WTC11 (cell line): Measurements from ENCODE around the gene SLC6A18. TPM values are rescaled to one million over a fixed set of nuclear protein-coding genes. Genes with fewer than 3 reads are reported as not detected.

Experiments used
- ATAC-seq: fragments of 200-7000 bp; cut with Tn5 transposase; 2 replicates; pipeline ENCODE4 v1.10.0; 2021; ENCODE audit warnings: mild to moderate bottlenecking, moderate library complexity
- CTCF ChIA-PET: fragments of 300-600 bp; sonication (Branson Sonifier 250); formaldehyde crosslinking; loops from one replicate; lab custom pipeline; 2021; ENCODE audit warnings: antibody characterized with exemption; lab: Charles Lee
- POLR2A ChIA-PET: fragments of 350-600 bp; sonication (Branson Sonifier 250); formaldehyde crosslinking; loops from one replicate; lab custom pipeline; 2021; ENCODE audit warnings: antibody characterized with exemption; lab: Charles Lee
- DNase-seq: peaks from one replicate; pipeline ENCODE4 v3.0.0; 2021; ENCODE audit warnings: low spot score
- H3K27ac Mint-ChIP-seq: 2 replicates; pipeline ENCODE4 v1.8.0; 2021; ENCODE audit warnings: mixed read lengths
- H3K27me3 Mint-ChIP-seq: 2 replicates; pipeline ENCODE4 v1.8.0; 2021; ENCODE audit warnings: low read depth, mild to moderate bottlenecking, moderate library complexity, mixed read lengths
- H3K36me3 Mint-ChIP-seq: 2 replicates; pipeline ENCODE4 v1.8.0; 2021; ENCODE audit warnings: mixed read lengths
- H3K4me1 Mint-ChIP-seq: 2 replicates; pipeline ENCODE4 v1.8.0; 2022; ENCODE audit warnings: mixed read lengths
- H3K4me3 Mint-ChIP-seq: 2 replicates; pipeline ENCODE4 v1.8.0; 2021; ENCODE audit warnings: mild to moderate bottlenecking, moderate library complexity, mixed read lengths
- H3K9me3 Mint-ChIP-seq: 2 replicates; pipeline ENCODE4 v1.8.0; 2021; ENCODE audit warnings: mixed read lengths
- ATF1 ChIP-seq: sonication (generic); formaldehyde crosslinking; IDR thresholded peaks from 2 replicates; pipeline ENCODE4 v1.8.1; 2023; ENCODE audit warnings: mild to moderate bottlenecking, moderate library complexity, missing genetic modification reagents
- ATF3 ChIP-seq: sonication (generic); formaldehyde crosslinking; conservative IDR thresholded peaks from 2 replicates; pipeline ENCODE4 v1.8.1; 2022; ENCODE audit warnings: mild to moderate bottlenecking, missing genetic modification reagents
- E2F5 ChIP-seq: sonication (generic); formaldehyde crosslinking; IDR thresholded peaks from 2 replicates; pipeline ENCODE4 v1.8.1; 2022; ENCODE audit warnings: mild to moderate bottlenecking, moderate library complexity, missing genetic modification reagents
- EMX1 ChIP-seq: fragments of 250-450 bp; sonication (Bioruptor Pico); IDR thresholded peaks from 2 replicates; pipeline ENCODE4 v1.8.0; 2021; ENCODE audit warnings: mild to moderate bottlenecking
- ERG ChIP-seq: fragments of 250-450 bp; sonication (Bioruptor Pico); IDR thresholded peaks from 2 replicates; pipeline ENCODE4 v1.8.0; 2021; ENCODE audit warnings: mild to moderate bottlenecking
- ESRRA ChIP-seq: sonication (generic); formaldehyde crosslinking; IDR thresholded peaks from 2 replicates; pipeline ENCODE4 v1.8.1; 2022; ENCODE audit warnings: mild to moderate bottlenecking, missing genetic modification reagents, borderline replicate concordance
- FOXJ3 ChIP-seq: sonication (generic); formaldehyde crosslinking; IDR thresholded peaks from 2 replicates; pipeline ENCODE4 v1.9.0; 2021; ENCODE audit warnings: missing genetic modification reagents, mild to moderate bottlenecking, borderline replicate concordance
- FOXP4 ChIP-seq: sonication (generic); formaldehyde crosslinking; IDR thresholded peaks from 2 replicates; pipeline ENCODE4 v1.8.0; 2022; ENCODE audit warnings: mild to moderate bottlenecking, missing genetic modification reagents
- GABPB1 ChIP-seq: sonication (generic); formaldehyde crosslinking; IDR thresholded peaks from 2 replicates; pipeline ENCODE4 v1.8.1; 2023; ENCODE audit warnings: mild to moderate bottlenecking, missing genetic modification reagents
- GRHL2 ChIP-seq: fragments of 250-450 bp; sonication (Bioruptor Pico); IDR thresholded peaks from 2 replicates; pipeline ENCODE4 v1.8.0; 2022; ENCODE audit warnings: mild to moderate bottlenecking, moderate library complexity; ENCODE audit not compliant: insufficient replicate concordance, severe bottlenecking
- HMGXB4 ChIP-seq: sonication (generic); formaldehyde crosslinking; IDR thresholded peaks from 2 replicates; pipeline ENCODE4 v1.8.1; 2023; ENCODE audit warnings: mild to moderate bottlenecking, moderate library complexity, missing genetic modification reagents
- IRF2 ChIP-seq: sonication (generic); formaldehyde crosslinking; IDR thresholded peaks from 2 replicates; pipeline ENCODE4 v1.8.0; 2022; ENCODE audit warnings: low read depth, missing genetic modification reagents, borderline replicate concordance
- JUN ChIP-seq: sonication (generic); formaldehyde crosslinking; IDR thresholded peaks from 2 replicates; pipeline ENCODE4 v1.8.0; 2023; ENCODE audit warnings: mild to moderate bottlenecking, missing genetic modification reagents
- TEAD4 ChIP-seq: sonication (generic); formaldehyde crosslinking; IDR thresholded peaks from 2 replicates; pipeline ENCODE4 v1.8.0; 2022; ENCODE audit warnings: mild to moderate bottlenecking, missing genetic modification reagents
- ZNF121 ChIP-seq: sonication (generic); formaldehyde crosslinking; IDR thresholded peaks from 2 replicates; pipeline ENCODE4 v1.8.0; 2023; ENCODE audit warnings: missing genetic modification reagents
- ZNF232 ChIP-seq: sonication (generic); formaldehyde crosslinking; IDR thresholded peaks from 2 replicates; pipeline ENCODE4 v1.8.0; 2022; ENCODE audit warnings: mild to moderate bottlenecking, missing genetic modification reagents
- ZNF423 ChIP-seq: fragments of 250-450 bp; sonication (Bioruptor Pico); IDR thresholded peaks from 2 replicates; pipeline ENCODE4 v2.1.2; 2022; ENCODE audit warnings: mild to moderate bottlenecking, moderate library complexity
- total RNA-seq: library from RNA; stranded (reverse); gene quantifications from 3 replicates; pipeline ENCODE4 v1.2.3, GENCODE V29; 2021
- TF ChIP-seq, protein P1 (sequence below): fragments of 200-600 bp; IDR thresholded peaks from 2 replicates; pipeline ENCODE4 v1.8.0; 2022; ENCODE audit warnings: antibody characterized with exemption
- TF ChIP-seq, protein P2 (sequence below): sonication (generic); formaldehyde crosslinking; IDR thresholded peaks from 2 replicates; pipeline ENCODE4 v1.8.1; 2022; ENCODE audit warnings: missing genetic modification reagents, borderline replicate concordance
- TF ChIP-seq, protein P3 (sequence below): sonication (generic); formaldehyde crosslinking; IDR thresholded peaks from 2 replicates; pipeline ENCODE4 v1.8.1; 2022; ENCODE audit warnings: mild to moderate bottlenecking, missing genetic modification reagents, moderate library complexity, borderline replicate concordance

The SLC6A18 gene
- total RNA-seq, 1 experiment from 2014 or later, result not detected

DNA sequence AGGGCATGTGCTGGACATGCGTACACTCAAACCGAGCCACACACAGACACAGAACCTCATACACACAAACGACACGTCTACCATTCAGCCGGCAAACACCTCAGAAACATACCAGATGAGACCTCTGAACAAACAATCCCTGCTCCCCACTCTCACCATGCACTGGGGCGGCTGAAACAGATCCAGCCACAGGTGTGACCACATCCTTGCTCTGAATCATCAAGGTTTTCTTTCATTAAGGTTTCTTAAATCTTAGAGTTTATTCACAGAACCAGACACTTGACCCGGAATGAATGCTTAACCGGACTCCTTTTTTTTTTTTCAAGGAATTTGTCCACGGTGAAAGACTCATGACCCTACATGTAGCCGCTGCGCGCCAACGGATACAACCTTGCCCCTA is 43.5 kb downstream of the SLC6A18 start:
- POLR2A ChIA-PET, result no interaction called here
- TF ChIP-seq ESRRA (no peak), ZNF232 (CRISPR knock-in tag) (no peak), FOXP4 (no peak), ZNF121 (no peak), TEAD4 (no peak), GRHL2 (CRISPR knock-in tag) (no peak), HMGXB4 (no peak), FOXJ3 (CRISPR knock-in tag) (no peak), ZNF423 (CRISPR knock-in tag) (no peak), EMX1 (CRISPR knock-in tag) (no peak), GABPB1 (CRISPR knock-in tag) (no peak), E2F5 (no peak), ATF1 (CRISPR knock-in tag) (no peak), ERG (CRISPR knock-in tag) (no peak), ATF3 (no peak), IRF2 (no peak), JUN (no peak)
- TF ChIP-seq, protein P1, sequence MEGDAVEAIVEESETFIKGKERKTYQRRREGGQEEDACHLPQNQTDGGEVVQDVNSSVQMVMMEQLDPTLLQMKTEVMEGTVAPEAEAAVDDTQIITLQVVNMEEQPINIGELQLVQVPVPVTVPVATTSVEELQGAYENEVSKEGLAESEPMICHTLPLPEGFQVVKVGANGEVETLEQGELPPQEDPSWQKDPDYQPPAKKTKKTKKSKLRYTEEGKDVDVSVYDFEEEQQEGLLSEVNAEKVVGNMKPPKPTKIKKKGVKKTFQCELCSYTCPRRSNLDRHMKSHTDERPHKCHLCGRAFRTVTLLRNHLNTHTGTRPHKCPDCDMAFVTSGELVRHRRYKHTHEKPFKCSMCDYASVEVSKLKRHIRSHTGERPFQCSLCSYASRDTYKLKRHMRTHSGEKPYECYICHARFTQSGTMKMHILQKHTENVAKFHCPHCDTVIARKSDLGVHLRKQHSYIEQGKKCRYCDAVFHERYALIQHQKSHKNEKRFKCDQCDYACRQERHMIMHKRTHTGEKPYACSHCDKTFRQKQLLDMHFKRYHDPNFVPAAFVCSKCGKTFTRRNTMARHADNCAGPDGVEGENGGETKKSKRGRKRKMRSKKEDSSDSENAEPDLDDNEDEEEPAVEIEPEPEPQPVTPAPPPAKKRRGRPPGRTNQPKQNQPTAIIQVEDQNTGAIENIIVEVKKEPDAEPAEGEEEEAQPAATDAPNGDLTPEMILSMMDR, result no peak
- TF ChIP-seq, protein P2, sequence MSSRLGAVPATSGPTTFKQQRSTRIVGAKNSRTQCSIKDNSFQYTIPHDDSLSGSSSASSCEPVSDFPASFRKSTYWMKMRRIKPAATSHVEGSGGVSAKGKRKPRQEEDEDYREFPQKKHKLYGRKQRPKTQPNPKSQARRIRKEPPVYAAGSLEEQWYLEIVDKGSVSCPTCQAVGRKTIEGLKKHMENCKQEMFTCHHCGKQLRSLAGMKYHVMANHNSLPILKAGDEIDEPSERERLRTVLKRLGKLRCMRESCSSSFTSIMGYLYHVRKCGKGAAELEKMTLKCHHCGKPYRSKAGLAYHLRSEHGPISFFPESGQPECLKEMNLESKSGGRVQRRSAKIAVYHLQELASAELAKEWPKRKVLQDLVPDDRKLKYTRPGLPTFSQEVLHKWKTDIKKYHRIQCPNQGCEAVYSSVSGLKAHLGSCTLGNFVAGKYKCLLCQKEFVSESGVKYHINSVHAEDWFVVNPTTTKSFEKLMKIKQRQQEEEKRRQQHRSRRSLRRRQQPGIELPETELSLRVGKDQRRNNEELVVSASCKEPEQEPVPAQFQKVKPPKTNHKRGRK (CRISPR knock-in tag), result no peak
- TF ChIP-seq, protein P3, sequence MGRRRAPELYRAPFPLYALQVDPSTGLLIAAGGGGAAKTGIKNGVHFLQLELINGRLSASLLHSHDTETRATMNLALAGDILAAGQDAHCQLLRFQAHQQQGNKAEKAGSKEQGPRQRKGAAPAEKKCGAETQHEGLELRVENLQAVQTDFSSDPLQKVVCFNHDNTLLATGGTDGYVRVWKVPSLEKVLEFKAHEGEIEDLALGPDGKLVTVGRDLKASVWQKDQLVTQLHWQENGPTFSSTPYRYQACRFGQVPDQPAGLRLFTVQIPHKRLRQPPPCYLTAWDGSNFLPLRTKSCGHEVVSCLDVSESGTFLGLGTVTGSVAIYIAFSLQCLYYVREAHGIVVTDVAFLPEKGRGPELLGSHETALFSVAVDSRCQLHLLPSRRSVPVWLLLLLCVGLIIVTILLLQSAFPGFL (CRISPR knock-in tag), result no peak
- TF ChIP-seq, all 79 proteins: peak for 0

More for the DNA sequence above, 43.5 kb downstream of the SLC6A18 start:
- CTCF ChIA-PET, result no interaction called here
- DNase-seq, result no peak
- no peaks in the 10 kb centered on the region; the same call in 1 of the 2 replicates for H3K9me3 Mint-ChIP-seq
- no peaks in the 10 kb centered on the region for H3K27me3 Mint-ChIP-seq
- H3K27ac Mint-ChIP-seq, result no peak overlapping the region
- peaks cover 65% of the 10 kb centered on the region for H3K36me3 Mint-ChIP-seq
- H3K4me1 Mint-ChIP-seq, result no peaks in the 10 kb centered on the region
- H3K4me3 Mint-ChIP-seq, result no peak overlapping the region
- ATAC-seq, result no peak
